Body of pancreas (tissue), 4 donors: Measurements from ENCODE around the gene IFI27L1. TPM values are rescaled to one million over a fixed set of nuclear protein-coding genes. Genes with fewer than 3 reads are reported as not detected.

Experiments
- ATAC-seq: fragments of 150-250 bp; one replicate; pipeline ENCODE4 v1.9.1; 2016
- DNase-seq, 4 donors: peaks; one replicate each; pipeline ENCODE4 v3.0.0-alpha.2; 2019
- H3K27ac ChIP-seq, 4 donors: fragments of 200-600 bp; sonication (generic); 1 replicate in 3 of 4; 2 replicates in 1 of 4; pipeline versions ENCODE4 v1.5.1 to v1.6.1; 2016 to 2019; ENCODE audit warnings: mild to moderate bottlenecking in 1 of 4, mixed read lengths in 1 of 4, moderate library complexity in 1 of 4
- H3K27me3 ChIP-seq, 2 donors: fragments of 200-600 bp; sonication (generic); one replicate each; pipeline ENCODE4 v1.6.0; 2016; ENCODE audit warnings: mild to moderate bottlenecking in 1 of 2
- H3K36me3 ChIP-seq, 2 donors: fragments of 200-600 bp; sonication (generic); replicated peaks in 1 of 2; 2 replicates each; pipeline ENCODE4 v1.5.1; 2016; ENCODE audit warnings: low read depth in 2 of 2; ENCODE audit not compliant: insufficient read depth in 1 of 2
- H3K4me1 ChIP-seq: fragments of 200-600 bp; sonication (generic); one replicate; pipeline ENCODE4 v1.6.0; 2016
- H3K4me3 ChIP-seq, 2 donors: fragments of 200-600 bp; sonication (generic); 1 replicate in 1 of 2; 2 replicates in 1 of 2; pipeline ENCODE4 v1.5.1; 2016 to 2019
- H3K9me3 ChIP-seq, 3 donors: fragments of 200-600 bp; sonication (generic); 1 replicate in 2 of 3; 2 replicates in 1 of 3; pipeline ENCODE4 v1.5.1; 2016
- POLR2A ChIP-seq, 3 donors: fragments of 450-650 bp; IDR thresholded peaks; one replicate each; pipeline ENCODE4 v1.6.1; 2016; ENCODE audit warnings: antibody characterized with exemption in 3 of 3, mild to moderate bottlenecking in 2 of 3
- WGBS, 2 donors: methylation state at CpG; one replicate each; pipeline ENCODE4 v1.1.5; 2017; 5-methylcytosine and 5-hydroxymethylcytosine counted together
- intact Hi-C: fragments of 100-400 bp; cut with DNase I; formaldehyde crosslinking; loops from one replicate; pipeline ENCODE4 v1.15.1; 2023
- total RNA-seq, 2 donors: library from RNA; depleted of rRNA; stranded (reverse); fragments of >200 nt; gene quantifications; one replicate each; pipeline ENCODE4 v1.1.0, GENCODE V29; 2016
- TF ChIP-seq, protein P1 (sequence below), 7 experiments: fragments of 450-650 bp in 4 of 7; fragments of 200-600 bp in 3 of 7; sonication (generic) in 3 of 7; IDR thresholded peaks; one replicate each; pipeline ENCODE4 v1.5.1; 2016 to 2019; ENCODE audit warnings: antibody characterized with exemption in 7 of 7

The IFI27L1 gene
- total RNA-seq, 2 donors from 2014 or later: 3.4 to 5.6 TPM

DNA sequence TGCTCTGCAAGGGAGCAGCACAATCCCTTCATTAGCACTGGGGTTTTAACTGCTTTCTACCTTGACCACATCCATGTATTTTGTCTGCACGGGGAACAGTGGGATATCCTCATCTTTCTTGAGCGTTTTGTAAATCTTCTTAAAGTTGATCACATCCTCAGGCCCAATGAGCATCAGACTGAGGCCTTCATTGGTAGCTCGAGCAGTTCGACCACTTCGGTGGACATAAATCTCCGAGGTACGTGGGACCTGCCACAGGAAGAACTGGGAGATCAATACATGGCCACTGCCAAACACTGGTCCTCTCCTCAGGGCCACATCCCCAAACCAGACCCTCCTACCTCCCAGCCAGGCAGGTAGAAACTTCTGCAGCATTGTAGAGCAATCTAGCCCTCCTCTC is 26.2 kb upstream of the IFI27L1 start:
- WGBS, 2 donors: 82 to 94% methylated on average over 7 of the region's 7 CpGs
- intact Hi-C loops: no loop called here
- Histone ChIP-seq H3K36me3 (peaks cover 6 to 24% of the 10 kb centered on the region in 2 donors), H3K27me3 (no peaks in the 10 kb centered on the region), H3K27ac (no peak overlapping the region), H3K9me3 (no peaks in the 10 kb centered on the region), H3K4me3 (no peak overlapping the region), H3K4me1 (peaks cover 38% of the 10 kb centered on the region)
- ATAC-seq: no peak
- TF ChIP-seq POLR2A (IDR thresholded peaks at IDR 0.05): no peak
- TF ChIP-seq, protein P1, sequence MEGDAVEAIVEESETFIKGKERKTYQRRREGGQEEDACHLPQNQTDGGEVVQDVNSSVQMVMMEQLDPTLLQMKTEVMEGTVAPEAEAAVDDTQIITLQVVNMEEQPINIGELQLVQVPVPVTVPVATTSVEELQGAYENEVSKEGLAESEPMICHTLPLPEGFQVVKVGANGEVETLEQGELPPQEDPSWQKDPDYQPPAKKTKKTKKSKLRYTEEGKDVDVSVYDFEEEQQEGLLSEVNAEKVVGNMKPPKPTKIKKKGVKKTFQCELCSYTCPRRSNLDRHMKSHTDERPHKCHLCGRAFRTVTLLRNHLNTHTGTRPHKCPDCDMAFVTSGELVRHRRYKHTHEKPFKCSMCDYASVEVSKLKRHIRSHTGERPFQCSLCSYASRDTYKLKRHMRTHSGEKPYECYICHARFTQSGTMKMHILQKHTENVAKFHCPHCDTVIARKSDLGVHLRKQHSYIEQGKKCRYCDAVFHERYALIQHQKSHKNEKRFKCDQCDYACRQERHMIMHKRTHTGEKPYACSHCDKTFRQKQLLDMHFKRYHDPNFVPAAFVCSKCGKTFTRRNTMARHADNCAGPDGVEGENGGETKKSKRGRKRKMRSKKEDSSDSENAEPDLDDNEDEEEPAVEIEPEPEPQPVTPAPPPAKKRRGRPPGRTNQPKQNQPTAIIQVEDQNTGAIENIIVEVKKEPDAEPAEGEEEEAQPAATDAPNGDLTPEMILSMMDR (IDR thresholded peaks at IDR 0.05): no peak
- DNase-seq: peak in 1 of 4 donors; percentile 5

DNA sequence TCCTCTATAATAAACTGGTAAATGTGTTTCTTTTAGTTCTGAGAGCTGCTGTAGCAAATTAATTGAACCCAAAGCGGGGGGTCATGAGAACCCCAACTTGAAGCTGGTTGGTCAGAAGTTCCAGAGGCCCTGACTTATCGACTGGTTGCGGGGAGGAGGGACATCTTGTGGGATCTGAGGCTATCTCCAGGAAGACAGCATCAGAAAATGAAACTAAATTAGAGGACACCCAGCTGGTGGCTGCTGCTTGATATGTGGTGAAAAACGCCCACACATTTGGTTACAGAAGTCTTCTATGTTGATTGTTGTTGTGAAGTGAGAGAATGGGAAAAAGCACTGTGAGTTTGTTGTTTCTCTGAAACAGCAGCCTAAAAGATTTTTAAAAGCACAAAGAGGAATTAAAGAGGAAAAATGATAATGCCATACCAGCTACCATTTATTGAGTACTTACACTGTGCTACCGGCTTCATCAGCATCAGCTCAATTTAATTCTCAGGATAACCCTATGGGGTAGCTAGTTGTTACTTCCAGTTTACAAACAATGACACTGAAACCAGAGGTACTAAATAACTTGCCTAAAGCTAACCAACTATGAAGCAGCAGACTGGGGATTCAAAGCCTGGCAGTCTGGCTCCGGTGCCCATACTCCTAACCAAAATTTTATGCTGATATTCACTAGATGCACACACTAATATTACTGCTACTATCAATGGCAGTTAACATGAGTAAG is 24.4 kb upstream of the IFI27L1 start:
- ATAC-seq (no peak), DNase-seq (peak in 1 of 4 donors; percentile 9)
- 79 to 83% methylated on average over 6 of the region's 6 CpGs for WGBS, 2 donors
- Histone ChIP-seq H3K4me3 (no peak overlapping the region), H3K9me3 (no peaks in the 10 kb centered on the region), H3K4me1 (peaks cover 48% of the 10 kb centered on the region), H3K27ac (peak overlapping the region; percentile 2 to 70 (median 40)), H3K36me3 (peaks cover 4 to 30% of the 10 kb centered on the region in 2 donors), H3K27me3 (no peaks in the 10 kb centered on the region)
- intact Hi-C loops: no loop called here
- no peak for TF ChIP-seq POLR2A (IDR thresholded peaks at IDR 0.05)
- TF ChIP-seq, protein P1 (IDR thresholded peaks at IDR 0.05): no peak

DNA sequence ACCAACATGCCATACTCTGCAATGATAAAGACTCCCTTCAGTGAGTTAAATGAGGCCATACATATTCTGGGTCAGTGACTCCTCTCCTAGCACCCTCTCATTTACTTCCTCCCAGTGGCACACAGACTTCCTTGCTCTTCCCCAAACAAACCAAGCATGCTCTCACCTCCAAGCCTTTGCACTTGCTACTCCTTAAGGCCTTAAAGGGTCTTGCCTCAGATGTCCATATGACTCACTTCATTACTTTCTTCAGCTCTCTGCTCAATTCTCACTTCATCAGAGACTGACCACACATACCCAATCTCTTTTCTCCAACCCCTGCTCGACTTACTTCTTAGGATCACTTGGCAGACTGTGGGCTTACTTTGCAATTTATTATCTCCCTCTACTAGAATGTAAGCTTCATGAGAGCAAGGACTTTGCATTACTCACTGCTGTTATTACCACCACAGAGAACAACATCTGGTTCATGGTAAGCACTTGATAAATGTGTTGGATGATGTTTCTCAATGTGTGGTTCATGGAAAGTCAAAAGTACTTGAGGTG is 22.9 kb upstream of the IFI27L1 start:
- ATAC-seq: peak; percentile 34
- intact Hi-C loops: no loop called here
- Histone ChIP-seq H3K4me3 (no peak overlapping the region), H3K36me3 (peaks cover 4 to 21% of the 10 kb centered on the region in 2 donors), H3K27me3 (no peaks in the 10 kb centered on the region), H3K27ac (peak overlapping the region; percentile 52 to 70 (median 63)), H3K4me1 (peaks cover 62% of the 10 kb centered on the region), H3K9me3 (no peaks in the 10 kb centered on the region)
- TF ChIP-seq, protein P1 (IDR thresholded peaks at IDR 0.05): no peak
- TF ChIP-seq POLR2A (IDR thresholded peaks at IDR 0.05): no peak
- DNase-seq: no peak
- WGBS, 2 donors: 20 to 30% methylated on average over 1 of the region's 1 CpG

DNA sequence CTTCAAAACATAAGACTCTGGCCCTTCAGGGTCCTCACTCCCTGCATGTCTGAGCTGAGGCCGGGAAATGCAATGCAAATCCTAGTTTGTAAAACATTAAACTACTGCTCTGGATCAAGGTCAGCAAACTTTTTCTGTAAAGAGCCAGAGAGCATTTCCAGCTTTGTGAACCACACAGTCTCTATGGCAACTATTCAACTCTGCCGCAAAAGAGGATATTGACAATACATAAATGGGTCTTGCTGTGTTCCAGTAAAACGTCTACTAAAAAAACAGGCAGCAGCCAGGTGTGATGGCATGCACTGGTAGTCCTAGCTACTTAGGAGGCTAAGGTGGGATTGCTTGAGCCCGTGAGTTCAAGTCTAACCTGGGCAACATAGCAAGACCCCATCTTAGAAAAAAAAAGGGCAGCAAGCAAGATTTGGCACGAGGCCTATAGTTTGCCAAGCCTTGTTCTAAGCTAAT is 22.4 kb upstream of the IFI27L1 start:
- Histone ChIP-seq H3K9me3 (no peaks in the 10 kb centered on the region), H3K27ac (peak overlapping the region; percentile 52 to 70 (median 63)), H3K4me1 (peaks cover 66% of the 10 kb centered on the region), H3K27me3 (no peaks in the 10 kb centered on the region), H3K36me3 (peaks cover 4 to 21% of the 10 kb centered on the region in 2 donors), H3K4me3 (no peak overlapping the region)
- ATAC-seq (peak; percentile 92), DNase-seq (peak; percentile 56 to 86 (median 64))
- TF ChIP-seq POLR2A (IDR thresholded peaks at IDR 0.05): no peak
- TF ChIP-seq, protein P1 (IDR thresholded peaks at IDR 0.05): peak in 1 of 7 experiments; percentile 10
- intact Hi-C loops: no loop called here
- WGBS, 2 donors: 24 to 37% methylated on average over 5 of the region's 5 CpGs
